Stimulated activated naive CD8-positive, alpha-beta T cell treated with anti-CD3 and anti-CD28 coated beads, Interleukin-15, amount 100 ng/mL, for 72 hours (primary cell): ENCODE measurements around the gene IMPACT.

Experiments
- ATAC-seq: fragments of 150-1000 bp; cut with Tn5 transposase; 2 replicates; pipeline ENCODE4 v1.10.0; 2021; ENCODE audit warnings: mild to moderate bottlenecking, moderate library complexity
- DNase-seq, 2 donors: peaks; one replicate each; pipeline ENCODE4 v3.0.0; 2021 to 2022
- H3K27ac Mint-ChIP-seq, 2 donors: one replicate each; pipeline ENCODE4 v1.8.0; 2022; ENCODE audit warnings: mild to moderate bottlenecking in 2 of 2, mixed read lengths in 2 of 2, moderate library complexity in 2 of 2
- H3K27me3 Mint-ChIP-seq: one replicate; pipeline ENCODE4 v1.8.0; 2022; ENCODE audit warnings: mixed read lengths
- H3K4me1 Mint-ChIP-seq: one replicate; pipeline ENCODE4 v1.8.0; 2022; ENCODE audit warnings: mild to moderate bottlenecking, mixed read lengths
- H3K4me3 Mint-ChIP-seq, 2 donors: one replicate each; pipeline ENCODE4 v1.8.0; 2022; ENCODE audit warnings: mild to moderate bottlenecking in 2 of 2, mixed read lengths in 2 of 2, moderate library complexity in 1 of 2
- H3K9me3 Mint-ChIP-seq, 2 donors: one replicate each; pipeline ENCODE4 v1.8.0; 2022; ENCODE audit warnings: mixed read lengths in 2 of 2

Gene IMPACT

DNA sequence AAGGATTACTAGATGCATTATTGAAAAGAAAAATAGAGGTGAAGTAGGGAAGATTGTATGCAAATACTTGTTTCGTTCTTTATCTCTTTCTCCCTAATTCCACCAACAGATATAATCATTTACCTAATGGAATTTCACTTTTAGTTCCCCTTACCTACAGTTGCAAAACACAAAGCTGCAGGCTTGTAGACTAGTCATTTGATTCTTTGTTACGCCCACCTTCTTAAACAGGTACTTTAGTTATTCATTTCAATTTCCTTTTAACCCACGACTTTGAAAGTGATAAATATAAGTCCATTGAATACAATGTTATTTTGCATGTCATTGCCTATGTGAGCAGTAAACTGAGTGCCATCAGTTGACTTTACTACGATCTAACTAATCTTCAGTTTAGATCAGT lies 30.1 kb downstream of the IMPACT start:
- Mint-ChIP-seq H3K27me3 (no peaks in the 10 kb centered on the region), H3K4me1 (no peaks in the 10 kb centered on the region), H3K27ac (no peak overlapping the region), H3K9me3 (no peaks in the 10 kb centered on the region), H3K4me3 (no peak overlapping the region)
- ATAC-seq (no peak), DNase-seq (no peak)

DNA sequence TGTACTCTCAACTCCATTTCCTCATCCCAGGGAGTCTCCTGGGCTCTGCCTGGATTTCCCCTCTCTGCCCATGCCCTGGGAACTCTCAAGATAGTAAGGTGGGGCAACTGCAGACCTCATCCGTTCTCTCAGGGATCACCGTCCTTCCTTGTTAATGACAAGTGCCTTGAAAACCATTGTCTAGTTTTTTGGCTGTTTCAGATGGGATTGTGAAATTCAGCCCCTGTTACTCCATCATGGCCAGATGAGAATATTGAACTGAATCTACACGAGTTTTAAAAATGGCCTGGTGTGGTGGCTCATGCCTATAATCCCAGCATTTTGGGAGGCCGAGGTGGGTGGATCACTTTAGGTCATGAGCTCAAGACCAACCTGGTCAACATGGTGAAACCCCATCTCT lies 33.3 kb downstream of the IMPACT start:
- no peaks in the 10 kb centered on the region for H3K27me3 Mint-ChIP-seq
- no peak for ATAC-seq
- H3K4me1 Mint-ChIP-seq = no peaks in the 10 kb centered on the region
- H3K27ac Mint-ChIP-seq = no peak overlapping the region
- DNase-seq = no peak
- H3K9me3 Mint-ChIP-seq = no peaks in the 10 kb centered on the region
- no peak overlapping the region for H3K4me3 Mint-ChIP-seq

GRCh38 chr18:24460388-24460787 lies 33.9 kb downstream of the IMPACT start, which contains the start of gene HRH4:
HRH4 (plus strand) TSS chr18:24460637; CDS start chr18:24460729, 92 bp downstream.
- Mint-ChIP-seq H3K4me3 (no peak within 1 kb of the TSS), H3K4me1 (no peaks in the 10 kb centered on the region), H3K9me3 (no peaks in the 10 kb centered on the region), H3K27ac (no peak within 1 kb of the TSS), H3K27me3 (no peaks in the 10 kb centered on the region)
- DNase-seq (no peak), ATAC-seq (no peak)

- Mint-ChIP-seq H3K4me3 (no peak overlapping the region), H3K9me3 (no peaks in the 10 kb centered on the region), H3K4me1 (no peaks in the 10 kb centered on the region), H3K27ac (no peak overlapping the region), H3K27me3 (no peaks in the 10 kb centered on the region)
- ATAC-seq (no peak), DNase-seq (no peak)
Observed at GRCh38 chr18:24461996-24462395, 35.5 kb downstream of the IMPACT start.

DNA sequence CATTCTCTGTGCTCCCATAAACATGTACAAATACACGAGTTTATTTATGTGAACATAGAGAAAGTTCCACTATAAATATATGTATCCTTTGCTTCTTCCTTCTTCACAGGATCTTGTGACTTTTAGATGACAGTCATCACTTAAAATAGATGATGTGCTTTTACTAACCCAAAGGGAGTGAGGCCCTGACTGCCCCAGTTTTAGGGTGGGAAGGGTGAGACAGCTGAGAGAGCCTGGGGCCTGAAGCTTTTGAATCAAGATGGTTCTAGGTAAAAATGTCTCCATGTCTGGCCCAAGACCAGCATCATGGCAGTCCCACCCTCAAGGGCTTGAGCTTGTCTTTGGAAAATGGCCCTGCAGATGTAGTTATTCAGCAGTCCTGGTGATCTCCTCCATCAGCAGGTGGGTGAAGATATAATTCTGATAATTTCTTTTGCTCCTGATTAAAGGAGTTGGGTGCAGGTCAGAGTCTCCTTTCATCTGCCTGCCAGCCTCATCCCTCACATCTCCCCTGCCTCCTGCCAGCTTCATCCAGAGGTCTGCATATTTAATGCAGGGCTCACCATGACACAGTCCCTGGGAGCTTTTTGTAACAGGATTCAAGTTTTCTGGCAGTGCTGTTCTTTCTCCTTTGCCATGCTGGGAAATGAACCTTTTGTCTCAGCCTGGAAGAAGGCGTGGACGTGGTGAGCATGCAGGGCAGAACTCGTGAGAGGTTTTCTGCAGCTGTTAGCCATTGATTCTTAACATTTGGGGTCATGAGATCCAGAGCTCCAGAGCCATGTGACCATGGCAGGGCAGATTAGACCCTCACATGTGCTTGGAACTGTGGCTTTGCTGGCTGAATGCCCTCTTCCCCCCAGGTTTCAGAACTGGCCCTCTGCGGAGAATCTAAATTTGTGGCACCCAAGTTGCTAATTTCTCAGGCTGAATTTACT lies 36.6 kb downstream of the IMPACT start:
- Mint-ChIP-seq H3K9me3 (no peaks in the 10 kb centered on the region), H3K4me1 (no peaks in the 10 kb centered on the region), H3K27me3 (no peaks in the 10 kb centered on the region), H3K27ac (no peak overlapping the region), H3K4me3 (no peak overlapping the region)
- ATAC-seq (no peak), DNase-seq (no peak)

- DNase-seq (no peak), ATAC-seq (no peak)
- no peaks in the 10 kb centered on the region for H3K4me1 Mint-ChIP-seq
- H3K4me3 Mint-ChIP-seq = no peak overlapping the region
- H3K9me3 Mint-ChIP-seq = no peaks in the 10 kb centered on the region
- H3K27ac Mint-ChIP-seq = no peak overlapping the region
- H3K27me3 Mint-ChIP-seq = no peaks in the 10 kb centered on the region
Observed at GRCh38 chr18:24465486-24465885, 39.0 kb downstream of the IMPACT start.

GRCh38 chr18:24466771-24467170 lies 40.3 kb downstream of the IMPACT start:
- ATAC-seq (no peak), DNase-seq (no peak)
- Mint-ChIP-seq H3K4me3 (no peak overlapping the region), H3K4me1 (no peaks in the 10 kb centered on the region), H3K9me3 (no peaks in the 10 kb centered on the region), H3K27ac (no peak overlapping the region), H3K27me3 (no peaks in the 10 kb centered on the region)

DNA sequence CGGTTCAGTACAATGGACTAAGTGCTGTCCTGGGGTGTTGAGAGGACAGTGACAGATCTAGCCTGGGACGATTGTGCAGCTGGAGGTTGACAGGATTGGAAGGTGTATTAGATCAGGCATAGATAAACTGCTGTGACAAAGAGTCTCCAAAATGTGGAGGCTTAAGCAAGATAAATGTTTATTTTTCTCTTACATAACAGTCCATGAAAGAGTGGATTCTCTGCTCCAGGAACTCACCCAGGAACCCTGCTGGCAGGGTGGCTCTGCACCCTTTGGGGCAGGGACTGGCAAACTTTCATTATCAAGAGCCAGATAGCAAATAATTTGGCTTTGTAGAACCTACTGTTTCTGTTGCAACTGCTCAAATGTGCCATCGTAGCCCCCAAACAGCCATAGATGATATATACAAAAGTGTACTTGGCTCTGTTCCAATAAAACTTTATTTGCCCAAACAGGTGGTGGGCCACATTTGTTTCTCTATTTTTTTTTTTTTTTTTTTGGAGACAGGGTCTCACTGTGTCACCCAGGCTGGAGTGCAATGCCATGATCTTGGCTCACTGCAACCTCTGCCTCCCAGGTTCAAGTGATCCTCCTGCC lies 43.6 kb downstream of the IMPACT start:
- no peak for ATAC-seq
- H3K27me3 Mint-ChIP-seq = no peaks in the 10 kb centered on the region
- no peaks in the 10 kb centered on the region for H3K9me3 Mint-ChIP-seq
- H3K27ac Mint-ChIP-seq = no peak overlapping the region
- DNase-seq = no peak
- H3K4me1 Mint-ChIP-seq = no peaks in the 10 kb centered on the region
- H3K4me3 Mint-ChIP-seq = no peak overlapping the region

GRCh38 chr18:24470805-24471204 lies 44.3 kb downstream of the IMPACT start:
- H3K27ac Mint-ChIP-seq = no peak overlapping the region
- no peak overlapping the region for H3K4me3 Mint-ChIP-seq
- no peaks in the 10 kb centered on the region for H3K9me3 Mint-ChIP-seq
- no peaks in the 10 kb centered on the region for H3K27me3 Mint-ChIP-seq
- ATAC-seq = no peak
- H3K4me1 Mint-ChIP-seq = no peaks in the 10 kb centered on the region
- DNase-seq = no peak

- Mint-ChIP-seq H3K27ac (no peak overlapping the region), H3K27me3 (no peaks in the 10 kb centered on the region), H3K9me3 (no peaks in the 10 kb centered on the region), H3K4me1 (no peaks in the 10 kb centered on the region), H3K4me3 (no peak overlapping the region)
- no peak for DNase-seq
- no peak for ATAC-seq
Observed at GRCh38 chr18:24472591-24472990, 46.1 kb downstream of the IMPACT start.

GRCh38 chr18:24474406-24474805 lies 47.9 kb downstream of the IMPACT start:
- DNase-seq (no peak), ATAC-seq (no peak)
- Mint-ChIP-seq H3K4me1 (no peaks in the 10 kb centered on the region), H3K4me3 (no peak overlapping the region), H3K27ac (no peak overlapping the region), H3K9me3 (no peaks in the 10 kb centered on the region), H3K27me3 (no peaks in the 10 kb centered on the region)

DNA sequence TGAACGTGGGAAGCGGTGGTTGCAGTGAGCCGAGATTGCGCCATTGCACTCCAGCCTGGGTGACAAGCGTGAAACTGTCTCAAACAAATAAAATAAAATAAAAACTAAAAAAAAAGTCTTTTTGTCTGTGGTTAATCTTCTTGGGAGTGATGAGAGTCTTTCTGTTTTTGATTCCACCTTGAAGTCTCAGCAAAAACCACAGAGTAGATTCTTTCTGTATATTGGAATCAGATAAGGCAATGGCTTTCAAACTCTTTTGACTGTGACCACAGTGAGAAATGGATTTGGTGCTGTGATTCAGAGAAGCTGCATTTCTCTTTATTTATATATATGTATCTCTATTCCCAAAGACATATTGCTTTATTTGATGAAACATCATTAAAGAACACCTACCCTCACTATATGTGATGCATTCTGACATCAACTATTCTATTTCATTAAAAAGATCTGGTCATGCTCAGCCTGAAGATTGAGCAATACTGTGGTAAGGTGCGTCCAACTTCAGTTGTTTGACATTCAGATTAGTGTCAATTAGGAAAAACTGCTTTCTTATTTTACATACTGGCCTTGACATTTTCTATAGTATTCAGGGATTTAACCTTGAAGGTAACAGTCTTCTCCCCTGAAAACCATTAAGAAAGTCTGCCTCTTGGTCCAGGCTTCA lies 49.6 kb downstream of the IMPACT start:
- no peak for DNase-seq
- no peaks in the 10 kb centered on the region for H3K9me3 Mint-ChIP-seq
- no peak overlapping the region for H3K27ac Mint-ChIP-seq
- no peak for ATAC-seq
- peaks cover 8% of the 10 kb centered on the region for H3K27me3 Mint-ChIP-seq
- H3K4me3 Mint-ChIP-seq = no peak overlapping the region
- no peaks in the 10 kb centered on the region for H3K4me1 Mint-ChIP-seq

DNA sequence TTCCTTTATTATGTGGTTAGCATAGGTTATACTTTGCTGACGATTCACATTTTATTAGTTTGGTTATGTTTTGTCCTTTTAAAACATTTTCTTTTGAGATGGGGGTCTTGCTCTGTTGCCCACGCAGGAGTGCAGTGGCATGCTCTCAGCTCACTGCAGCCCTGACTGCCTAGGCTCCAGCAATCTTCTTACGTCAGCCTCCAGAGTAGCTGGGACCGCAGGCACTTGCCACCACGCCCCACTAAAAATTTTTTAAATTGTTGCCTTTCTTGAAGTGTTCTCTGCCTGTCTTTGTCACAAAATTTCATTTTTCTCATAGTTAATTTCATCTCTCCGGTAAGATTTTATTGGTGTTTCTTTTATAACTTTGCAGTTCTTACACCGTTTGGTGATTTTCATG lies 52.9 kb downstream of the IMPACT start:
- Mint-ChIP-seq H3K27me3 (peaks cover 8% of the 10 kb centered on the region), H3K9me3 (no peaks in the 10 kb centered on the region), H3K4me1 (no peaks in the 10 kb centered on the region), H3K27ac (no peak overlapping the region), H3K4me3 (no peak overlapping the region)
- DNase-seq = no peak
- no peak for ATAC-seq

- no peak for ATAC-seq
- Mint-ChIP-seq H3K27me3 (peaks cover 23% of the 10 kb centered on the region), H3K27ac (no peak overlapping the region), H3K9me3 (no peaks in the 10 kb centered on the region), H3K4me1 (peaks cover 2% of the 10 kb centered on the region), H3K4me3 (no peak overlapping the region)
- DNase-seq = no peak
Observed at GRCh38 chr18:24482821-24483220, 56.4 kb downstream of the IMPACT start.

DNA sequence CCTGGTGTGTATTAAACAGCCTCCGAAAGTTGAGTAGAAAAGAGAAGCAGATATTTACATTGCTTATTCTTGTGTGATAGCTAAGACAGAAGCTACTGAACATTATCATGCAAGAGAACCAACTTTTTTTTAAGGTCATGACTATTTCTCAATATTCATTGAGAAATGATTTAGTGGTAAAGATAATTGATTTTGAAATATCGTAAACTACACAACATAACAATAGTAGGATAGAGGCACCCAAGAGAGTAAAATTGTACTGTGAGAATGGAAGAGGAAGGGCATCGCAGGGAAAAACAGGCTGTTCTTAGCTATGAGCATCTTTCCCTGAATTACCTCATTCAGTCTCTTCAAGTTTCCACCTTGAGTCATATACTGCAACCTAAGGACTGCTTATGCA lies 59.2 kb downstream of the IMPACT start:
- ATAC-seq = no peak
- no peak overlapping the region for H3K4me3 Mint-ChIP-seq

DNA sequence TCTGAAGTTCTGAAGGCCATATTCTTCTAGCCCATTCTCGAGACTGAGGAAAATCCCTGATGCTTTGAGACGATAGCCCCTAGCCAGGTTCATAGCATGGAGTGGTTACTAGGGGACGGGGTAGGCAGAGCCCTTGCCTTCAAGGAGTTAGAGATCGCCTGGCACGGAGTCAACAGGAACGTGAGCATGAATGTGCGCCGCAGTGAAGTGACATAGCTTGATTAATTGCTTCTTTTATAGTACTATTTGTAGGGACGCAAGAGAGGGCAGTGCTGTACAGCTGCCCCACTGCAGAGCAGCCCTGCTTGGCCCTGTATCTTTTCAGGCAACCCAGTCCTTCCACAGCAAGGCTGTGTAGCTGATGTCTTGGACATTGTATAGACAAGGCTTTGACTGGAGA lies 60.2 kb downstream of the IMPACT start:
- H3K4me3 Mint-ChIP-seq = no peak overlapping the region
- H3K9me3 Mint-ChIP-seq = no peaks in the 10 kb centered on the region
- H3K27me3 Mint-ChIP-seq = peaks cover 28% of the 10 kb centered on the region
- peaks cover 14% of the 10 kb centered on the region for H3K4me1 Mint-ChIP-seq
- DNase-seq = no peak
- H3K27ac Mint-ChIP-seq = no peak overlapping the region
- ATAC-seq = no peak

More for the DNA sequence above, 59.2 kb downstream of the IMPACT start:
- H3K9me3 Mint-ChIP-seq = no peaks in the 10 kb centered on the region
- H3K27ac Mint-ChIP-seq = no peak overlapping the region
- peaks cover 12% of the 10 kb centered on the region for H3K4me1 Mint-ChIP-seq
- H3K27me3 Mint-ChIP-seq = peaks cover 28% of the 10 kb centered on the region
- DNase-seq = no peak
